OCI-LY7 (cell line): ENCODE data around the gene TESMIN. TPM values are rescaled to one million over a fixed set of nuclear protein-coding genes. Genes with fewer than 3 reads are reported as not detected.

ENCODE experiments used
- BruUV-seq: library from RNA; stranded (reverse); fragments of 400-500 nt; replicated peaks from 2 replicates; lab custom pipeline; 2021; lab: Mats Ljungman, UMichigan
- CTCF ChIA-PET: fragments of 300-600 bp; sonication (Branson Sonifier 250); formaldehyde crosslinking; loops from one replicate; lab custom pipeline; 2022; ENCODE audit warnings: antibody characterized with exemption; ENCODE audit not compliant: unreplicated experiment; lab: Charles Lee
- POLR2A ChIA-PET: fragments of 300-600 bp; sonication (Branson Sonifier 250); formaldehyde crosslinking; loops from one replicate; lab custom pipeline; 2022; ENCODE audit warnings: antibody characterized with exemption; lab: Charles Lee
- DNase-seq: peaks from one replicate; pipeline ENCODE4 v3.0.0-alpha.2; 2015; ENCODE audit warnings: low spot score
- H2AFZ ChIP-seq: fragments of 200-600 bp; sonication (generic), shearing (Covaris generic); 2 replicates; pipeline ENCODE4 v1.6.1; 2014; ENCODE audit warnings: mild to moderate bottlenecking, antibody characterized with exemption, low read length, moderate library complexity
- H3K27ac ChIP-seq: fragments of 200-600 bp; sonication (generic); 2 replicates; pipeline ENCODE4 v1.5.1; 2014; ENCODE audit warnings: mixed run types, low read depth, mild to moderate bottlenecking, moderate library complexity, low read length, inconsistent platforms; ENCODE audit not compliant: poor library complexity, severe bottlenecking
- H3K36me3 ChIP-seq: fragments of 200-600 bp; sonication (generic); 2 replicates; pipeline ENCODE4 v1.6.1; 2014; ENCODE audit warnings: mild to moderate bottlenecking, antibody characterized with exemption, low read length, moderate library complexity, mixed read lengths; ENCODE audit not compliant: insufficient read depth
- H3K4me1 ChIP-seq: fragments of 200-600 bp; sonication (generic); 2 replicates; pipeline ENCODE4 v1.5.1; 2014; ENCODE audit warnings: mild to moderate bottlenecking, low read length; ENCODE audit not compliant: insufficient read depth, poor library complexity, severe bottlenecking
- H3K4me2 ChIP-seq: fragments of 200-600 bp; sonication (generic); 2 replicates; pipeline ENCODE4 v1.6.1; 2014; ENCODE audit warnings: mild to moderate bottlenecking, low read length
- H3K4me3 ChIP-seq: fragments of 200-600 bp; sonication (generic); 2 replicates; pipeline ENCODE4 v1.5.1; 2014; ENCODE audit warnings: mild to moderate bottlenecking, low read depth, low read length; ENCODE audit not compliant: poor library complexity, severe bottlenecking
- H3K79me2 ChIP-seq: fragments of 200-600 bp; sonication (generic); 2 replicates; pipeline ENCODE4 v1.6.1; 2016; ENCODE audit warnings: low read depth, mild to moderate bottlenecking, low read length, moderate library complexity, mixed read lengths; ENCODE audit not compliant: insufficient read depth
- H3K9me2 ChIP-seq: fragments of 200-600 bp; sonication (generic); 2 replicates; pipeline ENCODE4 v1.6.1; 2016; ENCODE audit warnings: mild to moderate bottlenecking, low read length, mixed read lengths; ENCODE audit not compliant: insufficient read depth
- H3K9me3 ChIP-seq: fragments of 200-600 bp; sonication (generic); 2 replicates; pipeline ENCODE4 v1.6.1; 2014; ENCODE audit warnings: mild to moderate bottlenecking, mixed run types, low read length, mixed read lengths
- H4K20me1 ChIP-seq: fragments of 200-600 bp; sonication (generic); 2 replicates; pipeline ENCODE4 v1.6.1; 2014; ENCODE audit warnings: mild to moderate bottlenecking, antibody characterized with exemption, low read length, moderate library complexity, mixed read lengths; ENCODE audit not compliant: insufficient read depth
- CTCF ChIP-seq: fragments of 200-600 bp; sonication (generic); conservative IDR thresholded peaks from 2 replicates; pipeline ENCODE4 v1.5.1; 2014; ENCODE audit warnings: mild to moderate bottlenecking, antibody characterized with exemption, low read length, moderate library complexity, mixed read lengths
- EZH2phosphoT487 ChIP-seq: fragments of 200-600 bp; sonication (generic); IDR thresholded peaks from 2 replicates; pipeline ENCODE4 v1.6.1; 2018; ENCODE audit warnings: low read depth, borderline replicate concordance, mild to moderate bottlenecking, mixed run types, antibody characterized with exemption, low read length, moderate library complexity, mixed read lengths
- intact Hi-C: fragments of 100-400 bp; cut with micrococcal nuclease; formaldehyde crosslinking; loops from one replicate; pipeline ENCODE4 v1.10.0; 2022; ENCODE audit not compliant: unreplicated experiment
- total RNA-seq, 2 experiments: library from RNA; depleted of rRNA in 1 of 2; stranded (reverse); fragments of >200 nt in 1 of 2; shearing (Covaris generic) in 1 of 2; gene quantifications; 2 replicates each; pipeline ENCODE4 v1.2.3, GENCODE V29; 2014 to 2022

The TESMIN gene
- total RNA-seq, 2 experiments from 2014 or later = 13.0 to 19.4 TPM

- TF ChIP-seq EZH2phosphoT487 (no peak), CTCF (no peak)
- BruUV-seq = no TSS peak
Observed at GRCh38 chr11:68669301-68670090, 81.8 kb downstream of the TESMIN start.

GRCh38 chr11:68667511-68668500 lies 83.5 kb downstream of the TESMIN start:
- H3K4me1 ChIP-seq = no peaks in the 10 kb centered on the region
- intact Hi-C loops = no loop called here
- H3K27ac ChIP-seq = no peak overlapping the region
- DNase-seq = no peak
- H3K9me3 ChIP-seq = no peaks in the 10 kb centered on the region
- H4K20me1 ChIP-seq = no peaks in the 10 kb centered on the region
- H3K4me2 ChIP-seq = no peak overlapping the region
- no peak overlapping the region for H2AFZ ChIP-seq
- no peaks in the 10 kb centered on the region for H3K79me2 ChIP-seq
- H3K36me3 ChIP-seq = no peaks in the 10 kb centered on the region
- no peaks in the 10 kb centered on the region for H3K9me2 ChIP-seq
- no peak overlapping the region for H3K4me3 ChIP-seq
- no TSS peak for BruUV-seq
- TF ChIP-seq CTCF (no peak), EZH2phosphoT487 (no peak)
- POLR2A ChIA-PET = no interaction called here
- CTCF ChIA-PET = no interaction called here

More at GRCh38 chr11:68669301-68670090, 81.8 kb downstream of the TESMIN start:
- no peak overlapping the region for H3K4me2 ChIP-seq
- no peaks in the 10 kb centered on the region for H3K9me3 ChIP-seq
- no peaks in the 10 kb centered on the region for H4K20me1 ChIP-seq
- intact Hi-C loops = no loop called here
- H2AFZ ChIP-seq = no peak overlapping the region
- POLR2A ChIA-PET = interaction anchor here (0.6 kb wide), 1 partner anchor 101 kb away, joined by 3 read pairs; no protein-coding TSS in a partner anchor
- DNase-seq = no peak
- H3K4me1 ChIP-seq = no peaks in the 10 kb centered on the region
- CTCF ChIA-PET = no interaction called here
- H3K9me2 ChIP-seq = no peaks in the 10 kb centered on the region
- no peak overlapping the region for H3K27ac ChIP-seq
- no peak overlapping the region for H3K4me3 ChIP-seq
- no peaks in the 10 kb centered on the region for H3K79me2 ChIP-seq
- no peaks in the 10 kb centered on the region for H3K36me3 ChIP-seq
